ENCODE data around the gene BICRA.
"Not testable (repeated sequence)": the region's sequence is repeated elsewhere in the genome, so short reads cannot be mapped to it uniquely, and the experiment has no call there.

The BICRA gene

DNA sequence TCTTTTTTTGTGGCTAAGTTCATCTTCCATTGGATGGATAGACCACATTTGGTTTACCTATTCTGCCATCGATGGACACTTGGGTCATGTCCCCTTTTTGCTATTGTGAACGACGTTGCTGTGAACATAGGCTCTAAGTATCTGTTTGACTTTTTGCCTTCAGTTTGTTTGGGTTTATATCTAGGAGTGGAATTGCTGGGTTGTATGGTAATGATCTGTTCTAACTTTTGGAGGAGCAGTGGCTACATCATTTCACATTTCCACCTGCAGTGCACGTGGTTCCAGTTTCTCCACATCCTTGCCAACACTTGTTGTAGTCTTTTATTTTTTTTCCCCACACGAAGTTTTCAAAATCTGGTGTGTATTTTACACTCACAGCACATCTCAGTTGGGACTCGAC is 21.7 kb downstream of the BICRA start:
- DNase-seq = no peak
- Histone ChIP-seq H3K4me3 (no peak overlapping the region), H3K9me3 (no peaks in the 10 kb centered on the region), H3K4me1 (peaks cover 0 to 52% (median 21%) of the 10 kb centered on the region in 4 donors), H3K27me3 (no peaks in the 10 kb centered on the region), H3K27ac (no peak overlapping the region), H3K36me3 (peaks cover 0 to 6% (median 0%) of the 10 kb centered on the region in 3 donors)
- TF ChIP-seq, protein P1, sequence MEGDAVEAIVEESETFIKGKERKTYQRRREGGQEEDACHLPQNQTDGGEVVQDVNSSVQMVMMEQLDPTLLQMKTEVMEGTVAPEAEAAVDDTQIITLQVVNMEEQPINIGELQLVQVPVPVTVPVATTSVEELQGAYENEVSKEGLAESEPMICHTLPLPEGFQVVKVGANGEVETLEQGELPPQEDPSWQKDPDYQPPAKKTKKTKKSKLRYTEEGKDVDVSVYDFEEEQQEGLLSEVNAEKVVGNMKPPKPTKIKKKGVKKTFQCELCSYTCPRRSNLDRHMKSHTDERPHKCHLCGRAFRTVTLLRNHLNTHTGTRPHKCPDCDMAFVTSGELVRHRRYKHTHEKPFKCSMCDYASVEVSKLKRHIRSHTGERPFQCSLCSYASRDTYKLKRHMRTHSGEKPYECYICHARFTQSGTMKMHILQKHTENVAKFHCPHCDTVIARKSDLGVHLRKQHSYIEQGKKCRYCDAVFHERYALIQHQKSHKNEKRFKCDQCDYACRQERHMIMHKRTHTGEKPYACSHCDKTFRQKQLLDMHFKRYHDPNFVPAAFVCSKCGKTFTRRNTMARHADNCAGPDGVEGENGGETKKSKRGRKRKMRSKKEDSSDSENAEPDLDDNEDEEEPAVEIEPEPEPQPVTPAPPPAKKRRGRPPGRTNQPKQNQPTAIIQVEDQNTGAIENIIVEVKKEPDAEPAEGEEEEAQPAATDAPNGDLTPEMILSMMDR (IDR thresholded peaks at IDR 0.05) = no peak
- intact Hi-C loops (cut with DNase I; ENCODE audit: low total_unique reads) = no loop called here

DNA sequence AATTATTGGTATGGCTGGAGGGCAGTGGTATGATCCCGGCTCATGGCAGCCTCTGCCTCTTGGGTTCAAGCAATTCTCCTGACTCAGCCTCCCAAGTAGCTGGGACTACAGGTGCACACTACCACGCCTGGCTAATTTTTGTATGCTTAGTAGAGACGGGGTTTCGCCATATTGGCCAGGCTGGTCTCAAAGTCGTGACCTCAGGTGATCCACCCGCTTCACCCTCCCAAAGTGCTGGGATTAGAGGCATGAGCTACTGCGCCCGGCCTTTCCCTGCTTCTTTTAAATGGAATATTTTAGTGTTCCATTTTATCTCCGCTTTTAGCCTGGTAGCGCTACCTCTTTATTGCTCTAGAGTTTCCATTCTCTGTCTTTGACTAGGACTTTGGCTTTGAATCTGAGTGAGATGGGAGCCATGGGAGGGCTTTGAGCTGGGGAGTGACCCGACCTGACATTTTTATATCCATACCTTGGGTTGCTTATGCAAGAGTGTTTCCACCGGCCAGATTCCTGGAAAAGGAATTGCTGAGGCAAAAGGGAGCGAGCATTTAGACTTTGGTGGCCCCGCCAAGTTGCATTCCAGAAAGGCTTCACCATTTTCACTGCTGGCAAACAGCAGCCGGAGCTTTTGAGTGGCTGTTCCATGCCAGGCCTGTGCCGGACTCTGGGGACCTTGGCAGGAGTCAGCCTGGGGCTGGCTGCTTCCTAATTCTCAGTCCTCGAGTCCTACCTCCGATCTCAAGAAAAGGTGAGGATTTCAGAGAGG is 22.9 kb downstream of the BICRA start:
- H3K4me3 ChIP-seq = no peak overlapping the region
- H3K27me3 ChIP-seq = no peaks in the 10 kb centered on the region
- peaks cover 0 to 46% (median 18%) of the 10 kb centered on the region in 4 donors for H3K4me1 ChIP-seq
- DNase-seq = peak in 1 of 2 donors; percentile 73
- H3K9me3 ChIP-seq = no peaks in the 10 kb centered on the region
- intact Hi-C loops (cut with DNase I; ENCODE audit: low total_unique reads) = no loop called here
- peaks cover 0 to 6% (median 0%) of the 10 kb centered on the region in 3 donors for H3K36me3 ChIP-seq
- H3K27ac ChIP-seq = peak overlapping the region; percentile 29 to 67
- TF ChIP-seq, protein P1 (IDR thresholded peaks at IDR 0.05) = no peak

DNA sequence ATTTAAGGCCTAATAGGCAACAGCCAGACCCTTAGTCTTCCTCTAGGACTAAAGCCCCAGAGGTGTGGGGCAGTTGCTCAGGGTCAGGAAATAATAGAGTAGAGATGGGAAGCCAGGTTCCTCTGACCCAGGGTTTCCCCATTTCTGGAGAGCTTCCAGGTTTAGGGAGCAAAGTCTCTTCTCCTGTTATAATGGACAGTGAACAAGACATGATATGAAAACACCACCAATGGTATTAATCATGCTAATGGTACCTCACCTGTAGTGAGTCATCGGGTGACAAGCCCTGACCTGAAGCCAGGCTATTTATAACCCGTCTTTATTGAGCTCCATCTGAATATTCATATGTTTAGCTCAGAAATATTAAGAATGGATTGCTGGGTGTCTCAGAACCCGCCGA is 24.6 kb downstream of the BICRA start:
- Histone ChIP-seq H3K36me3 (peaks cover 0 to 2% (median 0%) of the 10 kb centered on the region in 3 donors), H3K27ac (no peak overlapping the region), H3K9me3 (no peaks in the 10 kb centered on the region), H3K4me1 (peaks cover 0 to 54% (median 22%) of the 10 kb centered on the region in 4 donors), H3K4me3 (no peak overlapping the region), H3K27me3 (no peaks in the 10 kb centered on the region)
- intact Hi-C loops (cut with DNase I; ENCODE audit: low total_unique reads) = no loop called here
- TF ChIP-seq, protein P1 (IDR thresholded peaks at IDR 0.05) = no peak
- no peak for DNase-seq

DNA sequence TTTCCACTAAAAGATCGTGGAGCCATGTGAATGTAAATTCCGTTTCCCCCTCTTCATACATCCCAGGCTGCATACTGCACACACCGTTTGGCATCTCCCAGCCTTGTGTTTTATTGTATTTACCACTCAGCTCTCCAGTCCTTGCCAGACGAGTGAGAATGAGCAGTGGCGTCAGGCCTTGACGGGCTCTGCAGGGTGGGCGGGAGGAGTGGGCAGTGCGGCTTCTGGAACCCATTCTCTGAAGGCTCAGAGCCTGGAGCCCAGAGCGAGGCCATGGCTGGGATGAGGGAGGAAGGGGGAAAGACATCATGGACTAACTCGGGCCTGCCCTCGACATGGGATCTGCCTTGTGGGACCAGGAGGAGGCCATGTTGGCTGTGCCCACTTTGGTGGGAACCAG is 25.1 kb downstream of the BICRA start:
- intact Hi-C loops (cut with DNase I; ENCODE audit: low total_unique reads) = no loop called here
- no peak overlapping the region for H3K27ac ChIP-seq
- TF ChIP-seq, protein P1 (IDR thresholded peaks at IDR 0.05) = no peak
- H3K4me1 ChIP-seq = peaks cover 0 to 56% (median 22%) of the 10 kb centered on the region in 4 donors
- no peak for DNase-seq
- H3K36me3 ChIP-seq = no peaks in the 10 kb centered on the region
- H3K9me3 ChIP-seq = no peaks in the 10 kb centered on the region
- H3K27me3 ChIP-seq = no peaks in the 10 kb centered on the region
- no peak overlapping the region for H3K4me3 ChIP-seq

DNA sequence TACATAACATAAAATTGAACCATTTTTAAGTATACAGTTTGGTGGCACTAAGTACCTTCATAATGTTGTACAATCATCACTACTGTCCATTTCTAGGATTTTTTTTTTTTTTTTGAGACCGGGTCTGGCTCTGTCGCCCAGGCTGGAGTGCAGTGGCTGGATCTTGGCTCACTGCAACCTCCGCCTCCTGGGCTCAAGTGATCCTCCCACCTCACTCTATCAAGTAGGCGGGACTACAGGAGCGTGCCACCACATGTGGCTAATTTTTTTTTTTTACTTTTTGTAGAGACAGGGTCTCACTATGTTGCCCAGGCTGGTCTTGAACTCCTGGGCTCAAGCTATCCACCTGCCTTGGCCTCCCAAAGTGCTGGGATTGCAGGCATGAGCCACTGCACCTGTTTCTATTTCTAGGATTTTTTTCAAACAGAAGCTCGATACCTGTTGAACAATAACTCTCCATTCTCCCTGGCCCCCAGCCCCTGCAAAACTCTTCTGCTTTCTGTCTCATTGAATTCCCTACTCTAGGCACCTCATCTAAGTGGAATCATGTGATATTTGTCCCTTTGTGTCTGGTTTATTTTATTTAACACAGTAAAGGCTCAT is 26.3 kb downstream of the BICRA start:
- H3K27me3 ChIP-seq; DNase-seq; H3K36me3 ChIP-seq; H3K9me3 ChIP-seq; H3K4me3 ChIP-seq; intact Hi-C loops (cut with DNase I; ENCODE audit: low total_unique reads); H3K27ac ChIP-seq: not testable (repeated sequence)
- H3K4me1 ChIP-seq = peaks cover 0 to 56% (median 22%) of the 10 kb centered on the region in 4 donors

DNA sequence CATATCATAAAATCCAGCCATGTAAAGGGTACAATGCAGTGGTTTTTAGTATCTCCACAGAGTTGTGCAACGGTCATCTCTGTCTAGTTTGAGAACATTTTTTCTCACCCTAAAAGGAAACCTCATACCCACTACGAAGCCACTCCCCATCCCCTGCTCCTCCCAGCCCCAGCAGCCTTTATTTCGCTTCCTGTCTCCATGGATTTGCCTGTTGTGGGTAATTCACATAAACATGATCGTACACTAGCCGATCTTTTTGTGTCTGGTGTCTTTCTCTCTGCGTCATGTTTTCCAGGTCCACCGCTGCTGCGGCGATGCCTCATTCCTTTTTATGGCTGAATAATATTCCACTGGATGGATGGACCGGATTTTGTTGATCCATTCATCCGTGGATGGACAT is 28.6 kb downstream of the BICRA start:
- Histone ChIP-seq H3K4me1 (peaks cover 0 to 39% (median 8%) of the 10 kb centered on the region in 4 donors), H3K27ac (no peak overlapping the region), H3K27me3 (no peaks in the 10 kb centered on the region), H3K36me3 (no peaks in the 10 kb centered on the region), H3K9me3 (no peaks in the 10 kb centered on the region), H3K4me3 (no peak overlapping the region)
- TF ChIP-seq, protein P1 (IDR thresholded peaks at IDR 0.05) = no peak
- intact Hi-C loops (cut with DNase I; ENCODE audit: low total_unique reads) = no loop called here
- DNase-seq = no peak
